Activated effector memory CD4-positive, alpha-beta T cell treated with Interleukin-2 at 50 U/mL for 16 hours (primary cell): Measurements from ENCODE around the gene DMD.
"Not testable (repeated sequence)": the region's sequence is repeated elsewhere in the genome, so short reads cannot be mapped to it uniquely, and the experiment has no call there.

ENCODE experiments used
- DNase-seq: peaks from one replicate; pipeline ENCODE4 v3.0.0-alpha.2; 2020

Gene DMD

GRCh38 chrX:31934842-31935370 is 1276.4 kb downstream of the DMD start:
- no peak for DNase-seq

DNA sequence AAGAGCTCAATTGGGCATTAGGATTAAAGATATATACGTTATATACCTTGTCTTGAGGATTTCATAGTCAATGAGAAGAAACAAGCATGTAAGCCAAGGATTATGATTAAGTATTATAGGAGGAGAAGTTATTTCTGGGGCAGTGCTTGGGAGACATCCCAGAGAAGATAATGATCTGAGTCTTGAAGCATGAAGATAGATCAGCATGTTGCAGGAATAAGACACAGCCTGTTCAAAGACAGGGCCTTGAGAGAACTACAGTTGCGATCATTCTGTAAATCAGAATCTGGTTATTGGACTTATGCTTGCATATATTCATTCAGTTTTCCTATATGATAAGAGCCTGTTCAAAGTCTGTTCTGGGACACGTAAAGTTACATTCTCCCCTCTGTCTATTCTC is 1277.3 kb downstream of the DMD start:
- no peak for DNase-seq

DNA sequence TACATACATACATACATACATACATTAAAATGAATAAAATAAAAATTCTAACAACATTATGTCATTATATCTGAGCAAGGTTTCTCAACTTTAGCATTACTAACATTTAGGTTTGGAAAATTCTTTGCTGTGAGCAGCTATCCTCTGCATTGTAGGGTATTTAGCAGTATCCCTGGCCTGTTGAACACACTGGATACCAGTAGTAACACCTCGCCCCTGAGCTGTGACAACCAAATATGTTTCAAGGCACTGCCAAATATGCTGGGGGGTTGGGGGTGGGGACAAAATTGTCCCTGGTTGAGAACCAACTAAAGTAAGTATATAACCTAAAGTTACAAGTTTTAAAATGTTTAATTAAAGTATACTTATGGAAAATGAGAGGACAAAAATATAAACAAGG is 1278.6 kb downstream of the DMD start:
- DNase-seq: no peak

DNA sequence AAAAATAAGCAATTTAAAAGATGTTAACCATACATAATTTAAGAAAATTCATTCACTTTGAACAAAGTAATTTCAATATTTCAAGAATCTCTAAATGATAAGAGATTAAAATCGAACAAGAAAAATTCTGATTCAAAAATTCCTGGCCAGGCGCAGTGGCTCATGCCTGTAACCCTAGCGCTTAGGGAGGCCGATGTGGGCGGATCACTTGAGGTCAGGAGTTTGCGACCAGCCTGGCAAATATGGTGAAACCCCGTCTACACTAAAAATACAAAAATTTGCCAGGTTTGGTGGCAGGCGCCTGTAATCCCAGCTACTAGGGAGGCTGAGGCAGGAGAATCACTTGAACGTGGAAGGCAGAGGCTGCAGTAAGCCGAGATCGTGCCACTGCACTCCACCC is 1279.0 kb downstream of the DMD start:
- not testable (repeated sequence) for DNase-seq

DNA sequence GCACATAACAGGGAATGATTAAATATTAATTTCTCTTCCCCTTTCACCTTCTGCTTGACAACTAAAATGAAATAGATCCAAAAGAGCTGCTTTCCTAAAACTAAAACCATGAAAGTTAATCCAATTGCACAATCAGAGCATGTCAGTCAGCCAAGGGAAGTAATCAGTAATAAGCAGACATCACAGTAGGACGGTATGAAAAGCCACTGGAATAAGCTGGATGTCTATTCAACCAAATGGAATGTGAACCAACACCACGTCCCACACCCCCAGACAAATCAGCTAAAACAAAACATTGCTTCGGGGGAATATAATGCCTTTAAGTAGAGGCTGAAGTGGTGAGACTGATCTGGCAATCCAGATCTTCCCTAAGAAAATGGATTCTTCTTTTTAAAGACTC is 1280.1 kb downstream of the DMD start:
- DNase-seq: no peak

- DNase-seq: no peak
These were observed 1282.0 kb downstream of the DMD start for GRCh38 chrX:31929366-31929765.

- no peak for DNase-seq
These were observed 1290.1 kb downstream of the DMD start for GRCh38 chrX:31921236-31921635.

GRCh38 chrX:31909850-31910572 is 1301.3 kb downstream of the DMD start:
- DNase-seq: no peak

DNA sequence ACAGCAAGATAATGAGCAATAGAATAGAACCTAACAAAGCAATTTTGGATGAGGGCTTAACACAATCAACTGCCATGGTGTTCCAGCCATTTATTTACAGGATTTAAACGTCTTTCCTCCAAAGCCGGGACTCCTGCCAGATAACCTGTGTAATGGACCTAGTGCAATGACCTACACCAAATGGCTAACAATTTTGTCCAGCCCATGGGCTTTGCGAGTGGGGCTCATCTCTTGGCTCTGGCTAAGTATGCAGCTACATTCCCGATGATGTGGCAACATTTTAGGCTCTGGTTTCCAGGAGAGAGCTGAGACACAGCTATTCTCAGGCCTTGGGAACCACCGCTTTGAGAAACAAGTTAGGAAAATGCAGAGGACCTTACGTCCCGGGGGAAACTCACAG is 1317.2 kb downstream of the DMD start:
- no peak for DNase-seq

- DNase-seq: no peak
These were observed 1317.8 kb downstream of the DMD start for GRCh38 chrX:31893525-31893924.

DNA sequence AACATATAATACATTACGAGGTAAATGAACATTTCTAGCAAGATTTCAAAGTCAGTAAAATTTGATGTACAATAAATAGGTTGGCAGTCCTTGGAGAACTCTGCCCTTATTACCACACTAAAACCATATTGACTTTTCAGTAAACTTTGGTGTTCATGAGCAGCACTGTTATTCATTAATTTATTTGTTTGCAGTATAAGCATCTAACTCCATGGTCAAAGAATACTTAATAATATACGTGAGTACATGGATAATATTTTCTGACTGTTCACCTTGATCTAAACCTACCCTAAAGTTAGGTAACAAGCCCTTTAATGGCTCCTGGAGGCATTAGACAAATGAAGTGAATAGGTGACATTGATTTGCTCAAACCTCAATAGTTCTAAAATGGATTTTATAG is 1322.3 kb downstream of the DMD start:
- no peak for DNase-seq

- DNase-seq: no peak
These were observed 1326.8 kb downstream of the DMD start for GRCh38 chrX:31884535-31884934.

DNA sequence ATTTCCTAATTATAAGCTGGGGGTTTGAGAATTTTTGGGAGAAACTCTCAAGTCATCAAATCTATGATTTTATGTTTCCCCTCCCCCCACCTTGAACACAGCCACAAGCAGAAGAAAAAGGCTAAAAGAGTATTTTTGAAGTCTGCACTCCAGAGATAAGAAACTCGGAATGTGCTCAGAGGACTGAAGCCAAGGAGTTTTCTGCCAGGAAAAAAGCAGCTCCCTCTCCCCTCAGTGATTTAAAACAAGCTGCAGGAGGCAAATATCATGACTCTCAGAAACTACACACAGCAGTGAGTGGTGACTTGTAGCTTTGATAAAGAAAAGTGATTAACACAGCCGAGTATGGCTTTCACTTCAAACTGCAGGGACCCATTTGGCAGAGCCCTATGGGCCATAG is 1339.3 kb downstream of the DMD start:
- no peak for DNase-seq

- DNase-seq: no peak
These were observed 1341.1 kb downstream of the DMD start for GRCh38 chrX:31870267-31870666.

DNA sequence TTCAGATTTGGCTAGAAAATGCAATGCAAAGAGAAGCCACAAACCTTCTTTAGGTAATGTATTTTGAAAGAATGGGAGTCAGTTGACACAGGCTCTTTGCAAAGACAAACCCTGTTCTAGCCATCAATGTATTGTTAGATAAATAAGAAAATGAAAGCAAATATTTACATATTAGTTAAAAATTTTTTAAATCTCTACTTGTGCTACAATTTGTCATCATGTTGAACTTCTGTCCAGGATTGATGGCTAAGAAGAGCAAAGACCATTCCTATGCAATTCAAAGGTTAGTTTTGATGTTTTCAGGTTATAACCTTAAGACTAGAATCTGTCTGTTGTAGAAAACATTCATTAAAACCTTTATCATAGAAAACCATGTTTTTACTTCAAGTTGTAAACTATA is 1350.7 kb downstream of the DMD start:
- DNase-seq: no peak

- DNase-seq: no peak
These were observed 1352.4 kb downstream of the DMD start for GRCh38 chrX:31858915-31859314.

GRCh38 chrX:31854716-31855115 is 1356.6 kb downstream of the DMD start:
- no peak for DNase-seq

GRCh38 chrX:31851761-31852160 is 1359.6 kb downstream of the DMD start:
- no peak for DNase-seq

GRCh38 chrX:31847773-31848172 is 1363.6 kb downstream of the DMD start:
- no peak for DNase-seq

GRCh38 chrX:31845003-31845402 is 1366.3 kb downstream of the DMD start:
- DNase-seq: no peak

DNA sequence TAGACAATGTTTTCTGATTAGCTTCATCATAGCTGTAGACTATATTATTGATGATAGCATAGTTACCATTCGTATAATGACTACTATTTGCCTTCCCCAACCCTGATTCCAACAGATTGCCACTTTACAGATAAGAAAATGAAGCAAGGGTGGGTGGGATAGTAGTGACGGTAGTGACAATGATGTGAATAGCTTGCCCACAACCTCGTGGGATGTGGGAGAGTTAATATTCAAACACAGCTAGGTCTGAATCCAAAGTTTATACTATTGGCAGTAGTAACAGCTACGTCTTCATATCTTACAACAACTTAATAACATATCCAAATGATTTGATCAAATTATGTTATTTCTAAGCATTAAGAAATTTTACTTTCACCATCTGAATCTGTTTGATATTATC is 1372.7 kb downstream of the DMD start:
- DNase-seq: no peak

DNA sequence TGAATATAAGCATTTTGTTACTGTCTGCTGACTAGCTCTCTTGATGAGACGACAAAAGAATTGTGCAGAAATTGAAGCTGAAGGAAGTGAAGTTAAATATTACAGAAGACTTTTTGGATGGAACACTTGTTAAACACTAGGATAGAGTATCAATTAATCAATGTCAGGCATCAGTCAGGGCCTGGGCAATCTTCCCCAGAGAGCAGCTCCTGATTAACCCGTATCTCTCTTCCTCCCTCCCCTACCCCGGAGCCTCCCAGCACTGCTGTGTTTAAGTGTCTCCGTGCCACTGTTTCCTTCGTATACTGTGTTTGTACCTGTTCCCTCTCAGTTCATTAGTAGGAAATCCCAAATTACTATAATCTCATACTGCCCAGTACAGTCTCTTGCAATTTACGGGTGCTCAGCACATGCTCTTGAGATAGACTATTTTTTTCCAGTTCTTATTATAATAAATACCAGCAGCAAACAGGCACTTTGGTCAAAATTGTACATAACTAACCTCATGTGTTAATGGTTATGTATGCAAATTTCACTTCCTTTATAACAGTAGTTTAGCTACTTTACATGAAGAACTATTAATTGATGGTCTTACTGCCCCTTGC is 1373.8 kb downstream of the DMD start:
- DNase-seq: no peak

- no peak for DNase-seq
These were observed 1374.9 kb downstream of the DMD start for GRCh38 chrX:31836479-31836878.

GRCh38 chrX:31832263-31832662 is 1379.1 kb downstream of the DMD start:
- no peak for DNase-seq
